Tongue (tissue), 2 donors: ENCODE measurements around the gene GET3. TPM values are rescaled to one million over a fixed set of nuclear protein-coding genes. Genes with fewer than 3 reads are reported as not detected.
"Not testable (repeated sequence)": the region's sequence is repeated elsewhere in the genome, so short reads cannot be mapped to it uniquely, and the experiment has no call there.

Source experiments
- DNase-seq: peaks from one replicate; pipeline ENCODE4 v3.0.0-alpha.2; 2015
- total RNA-seq: library from RNA; depleted of rRNA; stranded (reverse); fragments of >200 nt; gene quantifications from one replicate; pipeline ENCODE4 v1.2.3, GENCODE V29; 2014

Gene GET3
- total RNA-seq, 1 donor from 2014 or later, result 42.9 TPM

DNA sequence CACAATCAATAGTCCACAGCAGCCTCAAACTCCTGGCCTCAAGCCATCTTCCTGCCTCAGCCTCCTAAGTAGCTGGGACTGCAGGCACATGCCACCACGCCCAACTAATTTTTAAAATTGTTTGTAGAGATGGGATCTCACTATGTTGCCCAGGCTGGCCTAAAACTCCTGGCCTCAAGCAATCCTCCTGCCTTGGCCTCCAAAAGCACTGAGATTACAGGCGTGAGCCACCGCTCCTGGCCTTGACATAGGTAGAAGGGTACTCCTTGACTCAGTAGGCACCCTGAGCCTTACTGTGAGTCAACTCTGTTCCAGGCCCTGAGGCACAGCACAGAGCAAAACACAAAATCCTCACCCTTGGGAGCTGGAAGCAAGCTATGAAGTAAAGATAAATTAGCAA is 21.4 kb upstream of the GET3 start:
- DNase-seq, result no peak

DNA sequence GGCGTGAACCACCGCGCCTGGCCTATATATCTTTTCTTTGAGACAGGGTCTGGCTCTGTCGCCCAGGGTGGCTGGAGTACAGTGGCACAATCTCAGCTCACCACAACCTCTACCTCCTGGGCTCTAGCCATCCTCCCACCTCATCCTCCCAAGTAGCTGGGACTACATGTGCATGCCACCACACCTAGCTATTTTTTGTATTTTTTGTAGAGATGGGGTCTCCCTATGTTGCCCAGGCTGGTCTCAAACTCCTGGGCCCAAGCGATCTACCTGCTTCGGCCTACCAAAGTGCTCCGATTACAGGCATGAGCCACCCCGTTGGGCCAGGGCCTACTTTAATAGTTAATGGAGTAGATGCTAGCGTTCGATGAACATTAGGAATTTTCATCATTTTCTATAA is 17.0 kb upstream of the GET3 start:
- DNase-seq, result no peak

GRCh38 chr19:12720851-12721655 is 16.2 kb upstream of the GET3 start:
- peak; percentile 46 for DNase-seq

DNA sequence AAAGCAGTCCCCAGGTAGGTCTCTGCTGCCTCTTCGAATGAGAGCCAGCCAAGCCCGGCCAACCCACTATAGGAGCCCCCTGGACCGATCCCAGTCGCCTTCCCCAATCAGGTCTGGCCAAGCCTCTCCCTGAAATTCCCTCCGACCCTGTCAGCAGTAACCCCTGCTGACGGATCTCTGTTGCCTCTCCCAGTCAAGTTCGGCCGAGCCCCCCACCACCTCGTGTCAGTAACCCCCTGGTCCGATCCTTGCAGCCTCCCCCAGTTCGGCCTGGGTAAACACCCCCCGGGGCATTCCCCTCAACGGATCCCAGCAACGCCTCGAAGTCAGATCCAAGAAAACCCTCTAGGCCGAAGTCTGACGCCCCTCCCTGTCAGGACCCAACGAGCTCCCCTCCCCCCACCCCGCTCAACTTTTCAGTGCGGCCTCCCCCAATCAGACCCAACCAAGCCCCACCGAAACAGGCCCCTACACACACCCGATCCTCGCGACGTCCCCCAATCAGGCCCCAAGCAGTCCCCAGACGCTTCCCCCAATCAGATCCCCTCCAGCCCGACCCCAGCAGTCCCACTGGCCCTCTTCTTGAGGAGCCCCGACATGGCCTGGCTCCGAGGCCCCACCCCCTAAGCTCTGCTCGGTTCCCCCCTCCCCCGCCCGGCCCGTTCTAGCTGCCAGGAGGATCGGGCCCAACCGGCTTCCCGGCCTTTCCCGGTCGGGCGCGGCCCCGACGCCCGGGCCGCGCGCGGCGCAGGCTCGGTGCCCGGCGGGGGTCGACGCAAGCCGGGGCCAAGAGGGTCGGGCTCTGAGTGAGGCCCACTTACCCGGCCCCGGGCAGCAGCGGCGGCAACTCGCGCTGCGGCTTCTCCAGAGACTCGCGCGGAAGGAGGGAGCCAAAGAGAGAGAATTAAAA is 15.4 kb upstream of the GET3 start:
- peak; percentile 88 for DNase-seq

GRCh38 chr19:12722566-12723380 is 14.5 kb upstream of the GET3 start:
- peak; percentile 99 for DNase-seq

DNA sequence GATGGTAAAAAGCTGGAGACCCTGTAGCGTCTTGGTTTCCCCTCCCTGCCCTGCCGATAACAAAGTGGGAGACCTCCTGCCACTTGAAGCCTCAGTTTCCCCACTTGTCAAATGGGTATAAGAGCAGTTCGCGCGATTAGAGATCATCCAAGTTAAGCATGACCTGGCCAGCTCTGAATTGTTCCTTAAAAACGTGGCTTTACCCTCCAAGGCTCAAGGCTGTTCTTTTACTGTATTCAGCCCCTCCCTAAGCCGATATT is 14.0 kb upstream of the GET3 start:
- DNase-seq, result no peak

GRCh38 chr19:12723641-12724426 is 13.5 kb upstream of the GET3 start, which contains the start of gene TNPO2:
Gene TNPO2, minus strand, starts transcription at chr19:12723932. Its CDS starts 2,955 bp downstream, at chr19:12720977.
- DNase-seq, result peak; percentile 80

- not testable (repeated sequence) for DNase-seq
These were observed 11.7 kb upstream of the GET3 start for GRCh38 chr19:12725612-12726011.

GRCh38 chr19:12726988-12727316 is 10.3 kb upstream of the GET3 start:
- no peak for DNase-seq

DNA sequence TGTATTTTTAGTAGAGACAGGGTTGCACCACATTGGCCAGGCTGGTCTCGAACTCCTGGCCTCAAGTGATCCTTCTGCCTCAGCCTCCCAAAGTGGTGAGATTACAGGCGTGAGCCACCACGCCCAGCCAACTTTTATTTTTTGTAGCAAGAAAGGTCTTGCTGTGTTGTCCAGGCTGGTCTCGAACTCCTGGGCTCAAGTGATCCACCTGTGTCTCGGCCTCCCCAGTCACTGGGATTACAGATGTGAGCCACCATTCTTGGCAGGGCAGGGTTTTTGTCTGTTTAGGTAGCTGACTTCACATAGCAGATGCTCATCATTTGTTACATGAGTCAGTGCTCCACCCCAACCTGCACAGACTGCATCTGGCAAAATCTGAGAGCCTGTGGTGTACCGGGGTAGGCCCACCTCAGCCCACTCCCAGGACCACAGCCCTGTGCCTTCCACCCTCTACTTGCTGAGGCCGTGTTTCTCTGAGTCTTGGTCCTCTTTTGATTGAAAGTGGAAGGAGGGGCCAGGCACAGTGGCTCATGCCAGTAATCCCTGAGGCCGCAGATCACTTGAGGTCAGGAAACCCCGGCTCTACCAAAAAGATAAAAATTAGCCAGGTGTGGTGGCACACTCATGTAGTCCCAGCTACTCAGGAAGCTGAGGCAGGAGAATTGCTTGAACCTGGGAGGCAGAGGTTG is 9.4 kb upstream of the GET3 start:
- no peak for DNase-seq

DNA sequence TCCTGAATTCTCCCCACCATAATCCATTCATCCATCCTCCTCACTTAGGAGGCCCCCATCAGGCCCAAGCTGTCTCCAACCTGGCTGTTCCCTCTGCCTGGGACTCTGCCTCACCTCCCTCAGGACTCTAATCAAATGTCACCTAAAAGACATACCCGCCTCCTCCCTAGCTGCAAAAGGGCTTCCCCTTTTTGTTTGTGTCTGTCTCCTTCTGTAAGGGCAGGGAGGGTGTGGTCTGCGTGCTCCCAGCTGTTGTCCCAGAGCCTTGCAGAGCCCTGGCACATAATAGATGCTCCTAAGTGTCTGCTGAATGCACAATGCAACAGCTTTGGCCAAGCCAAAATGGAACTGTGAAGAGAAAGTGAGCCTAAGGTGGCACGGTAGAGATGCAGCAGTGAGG is 7.2 kb upstream of the GET3 start:
- no peak for DNase-seq

DNA sequence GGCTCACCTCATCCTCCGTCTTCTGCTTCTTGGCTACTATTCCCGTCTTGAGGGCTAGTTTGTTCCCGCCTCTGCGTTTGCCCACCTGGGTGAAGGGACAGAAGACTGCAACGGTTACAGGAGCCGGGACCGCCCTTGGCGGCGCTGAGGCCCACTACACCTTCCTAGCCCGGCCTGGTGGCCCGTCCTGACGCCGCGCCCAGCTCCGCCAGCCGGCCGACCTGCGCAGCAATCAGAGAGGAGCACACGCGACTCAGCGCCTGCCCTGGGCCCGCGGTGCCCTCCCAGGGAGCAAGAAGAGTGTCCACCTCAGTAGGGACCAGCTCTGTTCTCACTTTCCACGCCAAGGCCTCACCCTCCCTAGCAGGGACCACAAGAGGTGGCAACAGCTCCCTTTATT is 6.0 kb upstream of the GET3 start:
- no peak for DNase-seq

- DNase-seq, result peak; percentile 38
These were observed 3.7 kb upstream of the GET3 start for GRCh38 chr19:12733369-12734214.

GRCh38 chr19:12737835-12738351 is 596 bp downstream of the GET3 start:
- no peak for DNase-seq

DNA sequence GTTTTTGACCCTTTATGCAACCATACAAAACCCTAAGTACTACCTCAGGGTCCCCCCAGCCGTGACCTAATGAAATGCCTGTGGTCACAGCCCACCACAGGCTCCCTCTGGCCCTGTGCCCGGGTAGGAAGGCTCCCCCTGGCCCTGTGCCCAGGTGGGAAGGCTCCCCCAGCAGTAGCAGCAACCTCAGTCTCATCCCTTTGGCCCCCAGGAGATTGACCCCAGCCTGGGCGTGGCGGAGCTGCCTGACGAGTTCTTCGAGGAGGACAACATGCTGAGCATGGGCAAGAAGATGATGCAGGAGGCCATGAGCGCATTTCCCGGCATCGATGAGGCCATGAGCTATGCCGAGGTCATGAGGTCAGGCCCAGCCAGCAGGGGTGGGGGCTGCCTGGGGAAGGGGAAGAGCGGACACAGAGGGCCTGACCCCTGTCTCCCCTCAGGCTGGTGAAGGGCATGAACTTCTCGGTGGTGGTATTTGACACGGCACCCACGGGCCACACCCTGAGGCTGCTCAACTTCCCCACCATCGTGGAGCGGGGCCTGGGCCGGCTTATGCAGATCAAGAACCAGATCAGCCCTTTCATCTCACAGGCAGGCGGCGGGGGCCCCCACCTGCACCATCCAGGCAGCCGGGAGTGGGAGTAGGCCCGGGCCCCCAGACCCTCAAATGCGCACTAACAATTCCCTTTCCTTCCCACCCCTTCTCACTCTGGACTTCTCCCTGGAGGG is 8.0 kb downstream of the GET3 start:
- no peak for DNase-seq

DNA sequence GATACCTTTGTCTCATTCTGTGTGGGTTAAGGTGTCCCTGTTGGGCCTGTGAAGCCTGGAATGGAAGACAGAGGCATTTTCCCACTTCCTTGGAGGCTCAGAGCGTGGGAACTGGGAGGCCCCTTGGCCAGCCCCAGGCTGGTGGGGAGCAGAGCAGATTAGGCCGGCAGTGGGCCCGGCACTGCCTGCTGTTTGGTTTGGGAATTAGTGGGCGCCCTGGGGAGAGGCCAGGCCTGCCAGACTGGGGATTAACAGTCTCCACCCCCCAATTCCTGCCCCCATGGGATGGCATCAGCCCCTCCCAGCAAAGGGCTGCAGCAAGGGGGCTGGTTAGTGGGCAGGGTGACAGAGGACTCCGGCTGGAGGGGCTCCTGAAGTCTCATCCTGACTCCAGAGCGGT is 11.2 kb downstream of the GET3 start:
- DNase-seq, result no peak

- no peak for DNase-seq
These were observed 12.7 kb downstream of the GET3 start for GRCh38 chr19:12749938-12750521.

GRCh38 chr19:12750851-12751250 is 13.6 kb downstream of the GET3 start:
- DNase-seq, result no peak

DNA sequence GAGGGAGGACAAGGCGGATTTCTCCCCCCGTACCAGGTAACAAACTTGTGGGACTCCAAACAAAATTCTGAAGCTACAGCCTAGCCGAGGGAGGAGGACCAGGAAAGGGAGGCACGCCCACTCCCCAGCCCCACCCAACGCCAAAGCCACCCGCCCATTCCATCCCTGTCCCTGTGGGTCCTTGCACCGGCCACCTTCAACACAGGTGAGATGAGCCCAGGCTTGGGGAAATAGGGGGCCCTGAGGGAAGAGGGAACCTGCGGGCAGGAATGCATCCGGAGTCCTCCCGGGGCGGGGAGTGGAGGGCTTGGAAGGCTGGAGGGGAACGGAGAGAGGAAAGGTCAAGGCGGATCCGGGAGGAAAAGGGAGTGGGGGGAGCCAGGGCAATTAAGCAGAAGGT is 14.3 kb downstream of the GET3 start, which contains the start of gene BEST2:
BEST2 (plus strand) TSS at position 157 of the 400 bp plus-strand sequence. CDS start 802 bp downstream, outside the sequence.
- no peak for DNase-seq
